CD14-positive monocyte (primary cell): ENCODE results near the gene ABHD5. TPM values are rescaled to one million over a fixed set of nuclear protein-coding genes. Genes with fewer than 3 reads are reported as not detected.

Source experiments
- DNase-seq, 3 donors: peaks; one replicate each; pipeline ENCODE4 v3.0.0-alpha.2; 2011 to 2022
- H2AFZ ChIP-seq: 2 replicates; pipeline ENCODE4 v1.6.0; 2012; ENCODE audit warnings: mild to moderate bottlenecking, low read depth, low read length, inconsistent platforms; ENCODE audit not compliant: insufficient read depth, poor library complexity, severe bottlenecking
- H3K27ac ChIP-seq, 2 donors: 1 replicate in 1 of 2; 2 replicates in 1 of 2; pipeline ENCODE4 v1.5.1; 2012 to 2013; ENCODE audit warnings: low read length in 2 of 2, control low read depth in 1 of 2, inconsistent platforms in 1 of 2, low read depth in 1 of 2, mild to moderate bottlenecking in 1 of 2
- H3K27me3 ChIP-seq, 2 donors: one replicate each; pipeline versions ENCODE4 v1.6.0 to v1.6.1; 2011 to 2013; ENCODE audit warnings: low read length in 2 of 2; ENCODE audit not compliant: control insufficient read depth in 2 of 2, insufficient read depth in 2 of 2
- H3K36me3 ChIP-seq, 2 donors: replicated peaks in 1 of 2; 1 replicate in 1 of 2; 2 replicates in 1 of 2; pipeline versions ENCODE4 v1.5.1 to v1.6.1; 2012 to 2013; ENCODE audit warnings: low read length in 2 of 2, control low read depth in 1 of 2, inconsistent platforms in 1 of 2, mild to moderate bottlenecking in 1 of 2; ENCODE audit not compliant: insufficient read depth in 2 of 2, control insufficient read depth in 1 of 2
- H3K4me1 ChIP-seq, 2 donors: 1 replicate in 1 of 2; 2 replicates in 1 of 2; pipeline versions ENCODE4 v1.5.1 to v1.6.1; 2012 to 2013; ENCODE audit warnings: low read length in 2 of 2, control low read depth in 1 of 2, inconsistent platforms in 1 of 2, mild to moderate bottlenecking in 1 of 2, moderate library complexity in 1 of 2; ENCODE audit not compliant: insufficient read depth in 2 of 2, control insufficient read depth in 1 of 2
- H3K4me2 ChIP-seq: replicated peaks from 2 replicates; pipeline ENCODE3; 2012; ENCODE audit warnings: low read length, moderate library complexity, mild to moderate bottlenecking; ENCODE audit not compliant: poor library complexity, severe bottlenecking; ENCODE audit errors: extremely low read depth
- H3K4me3 ChIP-seq, 3 experiments: fragments of 200-600 bp in 1 of 3; sonication (generic) in 1 of 3; replicated peaks in 1 of 3; 1 replicate in 2 of 3; 2 replicates in 1 of 3; pipeline ENCODE4 v1.5.1; 2011 to 2013; ENCODE audit warnings: low read length in 3 of 3, mild to moderate bottlenecking in 3 of 3, control low read depth in 2 of 3, low read depth in 2 of 3, inconsistent platforms in 1 of 3, moderate library complexity in 1 of 3
- H3K79me2 ChIP-seq: 2 replicates; pipeline ENCODE4 v1.6.0; 2012; ENCODE audit warnings: mild to moderate bottlenecking, control low read depth, inconsistent platforms, low read length, moderate library complexity; ENCODE audit not compliant: insufficient read depth
- H3K9ac ChIP-seq: 2 replicates; pipeline ENCODE4 v1.6.0; 2017; ENCODE audit warnings: low read length, mild to moderate bottlenecking; ENCODE audit not compliant: insufficient read depth, poor library complexity, severe bottlenecking
- H3K9me3 ChIP-seq, 2 donors: replicated peaks in 1 of 2; 1 replicate in 1 of 2; 2 replicates in 1 of 2; pipeline versions ENCODE4 v1.5.1 to v1.6.1; 2012 to 2013; ENCODE audit warnings: low read length in 2 of 2, control low read depth in 1 of 2; ENCODE audit not compliant: control insufficient read depth in 1 of 2, insufficient read depth in 1 of 2
- H4K20me1 ChIP-seq: 2 replicates; pipeline ENCODE4 v1.6.0; 2012; ENCODE audit warnings: mild to moderate bottlenecking, low read length, control low read depth, moderate library complexity; ENCODE audit not compliant: insufficient read depth
- H3K27ac Mint-ChIP-seq, 7 donors: one replicate each; pipeline ENCODE4 v1.8.0; 2020; ENCODE audit warnings: mild to moderate bottlenecking in 7 of 7, mixed read lengths in 7 of 7, moderate library complexity in 6 of 7, inconsistent platforms in 2 of 7
- H3K27me3 Mint-ChIP-seq, 3 donors: one replicate each; pipeline ENCODE4 v1.8.0; 2021 to 2022; ENCODE audit warnings: low read depth in 3 of 3, mild to moderate bottlenecking in 3 of 3, mixed read lengths in 3 of 3, moderate library complexity in 3 of 3, inconsistent platforms in 1 of 3
- H3K36me3 Mint-ChIP-seq, 2 donors: one replicate each; pipeline ENCODE4 v1.8.0; 2020; ENCODE audit warnings: mixed read lengths in 2 of 2, inconsistent platforms in 1 of 2, mild to moderate bottlenecking in 1 of 2
- H3K4me1 Mint-ChIP-seq: one replicate; pipeline ENCODE4 v1.8.0; 2020; ENCODE audit warnings: mild to moderate bottlenecking, mixed read lengths
- H3K4me3 Mint-ChIP-seq, 2 donors: one replicate each; pipeline ENCODE4 v1.8.0; 2020; ENCODE audit warnings: mild to moderate bottlenecking in 2 of 2, mixed read lengths in 2 of 2, moderate library complexity in 1 of 2
- H3K9me3 Mint-ChIP-seq, 7 donors: one replicate each; pipeline ENCODE4 v1.8.0; 2020 to 2022; ENCODE audit warnings: mixed read lengths in 7 of 7, mild to moderate bottlenecking in 6 of 7, moderate library complexity in 6 of 7, inconsistent platforms in 2 of 7
- WGBS: methylation state at CpG from one replicate; pipeline ENCODE4 v1.1.5; 2013; ENCODE audit warnings: missing lambda C conversion rate; ENCODE audit not compliant: insufficient coverage; 5-methylcytosine and 5-hydroxymethylcytosine counted together
- intact Hi-C, 2 donors: fragments of 100-400 bp; cut with micrococcal nuclease; formaldehyde crosslinking; loops; one replicate each; pipeline versions ENCODE4 v1.15.0 to v1.15.1; 2023
- polyA plus RNA-seq, 3 donors: library from polyadenylated mRNA; depleted of rRNA in 1 of 3; unstranded in 2 of 3; stranded (reverse) in 1 of 3; fragments of 300-500 nt in 2 of 3; fragments of >200 nt in 1 of 3; fragmentation: Illumina TruSeq in 2 of 3; gene quantifications; 1 replicate in 2 of 3; 2 replicates in 1 of 3; pipeline ENCODE4 v1.2.3, GENCODE V29; 2012 to 2021
- TF ChIP-seq, protein P1 (sequence below): fragments of 200-600 bp; IDR thresholded peaks from one replicate; pipeline ENCODE4 v1.8.0; 2022; ENCODE audit warnings: antibody characterized with exemption, mild to moderate bottlenecking

ABHD5 gene
- polyA plus RNA-seq, 3 donors = 32.9 to 40.0 (median 34.5) TPM

- no peak for DNase-seq
- peaks cover 13% of the 10 kb centered on the region for H3K4me1 Mint-ChIP-seq
- H3K79me2 ChIP-seq = peaks cover 10% of the 10 kb centered on the region
- H2AFZ ChIP-seq = no peak overlapping the region
- H3K4me3 Mint-ChIP-seq = no peak overlapping the region
- no peak overlapping the region for H3K27ac ChIP-seq
- no peak overlapping the region for H3K9ac ChIP-seq
- H3K27ac Mint-ChIP-seq = no peak overlapping the region
- H3K4me2 ChIP-seq = no peak overlapping the region
- no peak overlapping the region for H3K4me3 ChIP-seq
- no peaks in the 10 kb centered on the region for H3K9me3 ChIP-seq
- whole genome bisulfite sequencing = 95% methylated on average over 2 of the region's 2 CpGs
- H4K20me1 ChIP-seq = no peaks in the 10 kb centered on the region
- TF ChIP-seq, protein P1, sequence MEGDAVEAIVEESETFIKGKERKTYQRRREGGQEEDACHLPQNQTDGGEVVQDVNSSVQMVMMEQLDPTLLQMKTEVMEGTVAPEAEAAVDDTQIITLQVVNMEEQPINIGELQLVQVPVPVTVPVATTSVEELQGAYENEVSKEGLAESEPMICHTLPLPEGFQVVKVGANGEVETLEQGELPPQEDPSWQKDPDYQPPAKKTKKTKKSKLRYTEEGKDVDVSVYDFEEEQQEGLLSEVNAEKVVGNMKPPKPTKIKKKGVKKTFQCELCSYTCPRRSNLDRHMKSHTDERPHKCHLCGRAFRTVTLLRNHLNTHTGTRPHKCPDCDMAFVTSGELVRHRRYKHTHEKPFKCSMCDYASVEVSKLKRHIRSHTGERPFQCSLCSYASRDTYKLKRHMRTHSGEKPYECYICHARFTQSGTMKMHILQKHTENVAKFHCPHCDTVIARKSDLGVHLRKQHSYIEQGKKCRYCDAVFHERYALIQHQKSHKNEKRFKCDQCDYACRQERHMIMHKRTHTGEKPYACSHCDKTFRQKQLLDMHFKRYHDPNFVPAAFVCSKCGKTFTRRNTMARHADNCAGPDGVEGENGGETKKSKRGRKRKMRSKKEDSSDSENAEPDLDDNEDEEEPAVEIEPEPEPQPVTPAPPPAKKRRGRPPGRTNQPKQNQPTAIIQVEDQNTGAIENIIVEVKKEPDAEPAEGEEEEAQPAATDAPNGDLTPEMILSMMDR = no peak
- peaks cover 13% of the 10 kb centered on the region in 2 donors for H3K4me1 ChIP-seq
- H3K27me3 Mint-ChIP-seq = peaks cover 2 to 7% (median 5%) of the 10 kb centered on the region in 3 donors
- no peaks in the 10 kb centered on the region for H3K36me3 ChIP-seq
- intact Hi-C loops = loop anchor here in 1 of 2 donors (5.0 kb wide), 1 partner anchor 65 kb away; the partner anchor contains the start of gene ANO10
- H3K36me3 Mint-ChIP-seq = peaks cover 2 to 4% of the 10 kb centered on the region in 2 donors
- no peaks in the 10 kb centered on the region for H3K27me3 ChIP-seq
- H3K9me3 Mint-ChIP-seq = peaks cover 0 to 9% (median 3%) of the 10 kb centered on the region in 7 donors
These were observed 3.8 kb upstream of the ABHD5 start for GRCh38 chr3:43686700-43687498.

GRCh38 chr3:43687499-43687811 is 3.3 kb upstream of the ABHD5 start:
- TF ChIP-seq, protein P1 = no peak
- Histone ChIP-seq H3K79me2 (peaks cover 15% of the 10 kb centered on the region), H3K27me3 (no peaks in the 10 kb centered on the region), H3K4me2 (no peak overlapping the region), H3K9me3 (no peaks in the 10 kb centered on the region), H3K36me3 (no peaks in the 10 kb centered on the region), H3K4me3 (no peak overlapping the region), H2AFZ (no peak overlapping the region), H3K9ac (no peak overlapping the region), H4K20me1 (no peaks in the 10 kb centered on the region), H3K27ac (no peak overlapping the region), H3K4me1 (peaks cover 19% of the 10 kb centered on the region in 2 donors)
- WGBS = 100% methylated on average over 1 of the region's 1 CpG
- Mint-ChIP-seq H3K36me3 (peaks cover 2 to 4% of the 10 kb centered on the region in 2 donors), H3K27ac (no peak overlapping the region), H3K27me3 (peaks cover 2 to 7% (median 5%) of the 10 kb centered on the region in 3 donors), H3K4me3 (no peak overlapping the region), H3K4me1 (peaks cover 19% of the 10 kb centered on the region), H3K9me3 (peaks cover 0 to 7% (median 2%) of the 10 kb centered on the region in 7 donors)
- intact Hi-C loops = loop anchor here in 1 of 2 donors (5.0 kb wide), 1 partner anchor 65 kb away; the partner anchor contains the start of gene ANO10
- no peak for DNase-seq
